GM12878 (cell line): Measurements from ENCODE around the gene UFD1. TPM values are rescaled to one million over a fixed set of nuclear protein-coding genes. Genes with fewer than 3 reads are reported as not detected.

Experiments
- ASH2L ChIP-seq: fragments of 300-600, 200-600 bp; sonication (generic); IDR thresholded peaks from 2 replicates; pipeline ENCODE4 v1.6.1; 2017; ENCODE audit warnings: low read depth, mild to moderate bottlenecking, borderline replicate concordance
- FOXM1 ChIP-seq: IDR thresholded peaks from 2 replicates; pipeline ENCODE4 v1.6.1; 2012; ENCODE audit warnings: low read depth, mild to moderate bottlenecking, inconsistent platforms, low read length, moderate library complexity
- HDAC2 ChIP-seq: fragments of 200-600 bp; sonication (generic); IDR thresholded peaks from 2 replicates; pipeline ENCODE4 v1.6.1; 2017
- STAT3 ChIP-seq: IDR thresholded peaks from 2 replicates; pipeline ENCODE4 v1.6.1; 2011; ENCODE audit warnings: low read depth, low read length, improper control_type of control experiment
- TCF3 ChIP-seq: IDR thresholded peaks from 2 replicates; pipeline ENCODE4 v1.6.1; 2012; ENCODE audit warnings: low read depth, mild to moderate bottlenecking, low read length, borderline replicate concordance; ENCODE audit not compliant: insufficient read depth
- ZNF24 ChIP-seq: fragments of 450-650 bp; IDR thresholded peaks from 2 replicates; pipeline ENCODE4 v1.6.1; 2017; ENCODE audit warnings: antibody characterized with exemption, mild to moderate bottlenecking
- polyA plus RNA-seq, 11 experiments: library from polyadenylated mRNA; depleted of rRNA in 4 of 11; unstranded in 6 of 11; stranded (reverse) in 5 of 11; fragments of >200 nt; fragmentation: Nextera tagmentation in 4 of 11; fragmentation: Illumina TruSeq in 1 of 11; extraction: Ambion mirVana in 4 of 11; extraction: Trizol in 1 of 11; gene quantifications; 1 replicate in 1 of 11; 2 replicates in 10 of 11; pipeline versions ENCODE4 v1.2.1 to v1.2.3, GENCODE V29; 2011 to 2016; ENCODE audit warnings: inconsistent platforms in 2 of 11, missing spikeins in 2 of 11, low read depth in 1 of 11
- total RNA-seq, 4 experiments: library from RNA; depleted of rRNA in 3 of 4; stranded (reverse); fragments of >200 nt in 3 of 4; fragmentation: Illumina TruSeq in 1 of 4; extraction: Trizol in 1 of 4; gene quantifications; 2 replicates each; pipeline versions ENCODE4 v1.2.1 to v1.2.3, GENCODE V29; 2013 to 2021
- TF ChIP-seq, protein P1 (sequence below): fragments of 450-650 bp; formaldehyde crosslinking; IDR thresholded peaks from 2 replicates; pipeline ENCODE4 v1.5.0; 2022; ENCODE audit warnings: mild to moderate bottlenecking, missing genetic modification characterization
- TF ChIP-seq, protein P2 (sequence below): fragments of 450-650 bp; IDR thresholded peaks from 2 replicates; pipeline ENCODE4 v1.6.1; 2016; ENCODE audit warnings: mild to moderate bottlenecking, moderate library complexity, borderline replicate concordance

Gene UFD1
- total and polyA plus RNA-seq, 10 of the 15 experiments (the other 5 are each of a cell fraction or from before 2014, with no cell fraction given) = 67.2 to 143 (median 117) TPM

GRCh38 chr22:19411690-19412045 lies 67.3 kb downstream of the UFD1 start (continued):
- no peak for TF ChIP-seq STAT3
- TF ChIP-seq FOXM1 = no peak
- TF ChIP-seq, protein P1, sequence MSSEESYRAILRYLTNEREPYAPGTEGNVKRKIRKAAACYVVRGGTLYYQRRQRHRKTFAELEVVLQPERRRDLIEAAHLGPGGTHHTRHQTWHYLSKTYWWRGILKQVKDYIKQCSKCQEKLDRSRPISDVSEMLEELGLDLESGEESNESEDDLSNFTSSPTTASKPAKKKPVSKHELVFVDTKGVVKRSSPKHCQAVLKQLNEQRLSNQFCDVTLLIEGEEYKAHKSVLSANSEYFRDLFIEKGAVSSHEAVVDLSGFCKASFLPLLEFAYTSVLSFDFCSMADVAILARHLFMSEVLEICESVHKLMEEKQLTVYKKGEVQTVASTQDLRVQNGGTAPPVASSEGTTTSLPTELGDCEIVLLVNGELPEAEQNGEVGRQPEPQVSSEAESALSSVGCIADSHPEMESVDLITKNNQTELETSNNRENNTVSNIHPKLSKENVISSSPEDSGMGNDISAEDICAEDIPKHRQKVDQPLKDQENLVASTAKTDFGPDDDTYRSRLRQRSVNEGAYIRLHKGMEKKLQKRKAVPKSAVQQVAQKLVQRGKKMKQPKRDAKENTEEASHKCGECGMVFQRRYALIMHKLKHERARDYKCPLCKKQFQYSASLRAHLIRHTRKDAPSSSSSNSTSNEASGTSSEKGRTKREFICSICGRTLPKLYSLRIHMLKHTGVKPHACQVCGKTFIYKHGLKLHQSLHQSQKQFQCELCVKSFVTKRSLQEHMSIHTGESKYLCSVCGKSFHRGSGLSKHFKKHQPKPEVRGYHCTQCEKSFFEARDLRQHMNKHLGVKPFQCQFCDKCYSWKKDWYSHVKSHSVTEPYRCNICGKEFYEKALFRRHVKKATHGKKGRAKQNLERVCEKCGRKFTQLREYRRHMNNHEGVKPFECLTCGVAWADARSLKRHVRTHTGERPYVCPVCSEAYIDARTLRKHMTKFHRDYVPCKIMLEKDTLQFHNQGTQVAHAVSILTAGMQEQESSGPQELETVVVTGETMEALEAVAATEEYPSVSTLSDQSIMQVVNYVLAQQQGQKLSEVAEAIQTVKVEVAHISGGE = no peak
- TF ChIP-seq HDAC2 = no peak
- no peak for TF ChIP-seq TCF3
- TF ChIP-seq ZNF24 = no peak
- TF ChIP-seq ASH2L = no peak
- TF ChIP-seq, protein P2, sequence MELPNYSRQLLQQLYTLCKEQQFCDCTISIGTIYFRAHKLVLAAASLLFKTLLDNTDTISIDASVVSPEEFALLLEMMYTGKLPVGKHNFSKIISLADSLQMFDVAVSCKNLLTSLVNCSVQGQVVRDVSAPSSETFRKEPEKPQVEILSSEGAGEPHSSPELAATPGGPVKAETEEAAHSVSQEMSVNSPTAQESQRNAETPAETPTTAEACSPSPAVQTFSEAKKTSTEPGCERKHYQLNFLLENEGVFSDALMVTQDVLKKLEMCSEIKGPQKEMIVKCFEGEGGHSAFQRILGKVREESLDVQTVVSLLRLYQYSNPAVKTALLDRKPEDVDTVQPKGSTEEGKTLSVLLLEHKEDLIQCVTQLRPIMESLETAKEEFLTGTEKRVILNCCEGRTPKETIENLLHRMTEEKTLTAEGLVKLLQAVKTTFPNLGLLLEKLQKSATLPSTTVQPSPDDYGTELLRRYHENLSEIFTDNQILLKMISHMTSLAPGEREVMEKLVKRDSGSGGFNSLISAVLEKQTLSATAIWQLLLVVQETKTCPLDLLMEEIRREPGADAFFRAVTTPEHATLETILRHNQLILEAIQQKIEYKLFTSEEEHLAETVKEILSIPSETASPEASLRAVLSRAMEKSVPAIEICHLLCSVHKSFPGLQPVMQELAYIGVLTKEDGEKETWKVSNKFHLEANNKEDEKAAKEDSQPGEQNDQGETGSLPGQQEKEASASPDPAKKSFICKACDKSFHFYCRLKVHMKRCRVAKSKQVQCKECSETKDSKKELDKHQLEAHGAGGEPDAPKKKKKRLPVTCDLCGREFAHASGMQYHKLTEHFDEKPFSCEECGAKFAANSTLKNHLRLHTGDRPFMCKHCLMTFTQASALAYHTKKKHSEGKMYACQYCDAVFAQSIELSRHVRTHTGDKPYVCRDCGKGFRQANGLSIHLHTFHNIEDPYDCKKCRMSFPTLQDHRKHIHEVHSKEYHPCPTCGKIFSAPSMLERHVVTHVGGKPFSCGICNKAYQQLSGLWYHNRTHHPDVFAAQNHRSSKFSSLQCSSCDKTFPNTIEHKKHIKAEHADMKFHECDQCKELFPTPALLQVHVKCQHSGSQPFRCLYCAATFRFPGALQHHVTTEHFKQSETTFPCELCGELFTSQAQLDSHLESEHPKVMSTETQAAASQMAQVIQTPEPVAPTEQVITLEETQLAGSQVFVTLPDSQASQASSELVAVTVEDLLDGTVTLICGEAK = no peak
